GM19193 (cell line): ENCODE results near the gene PTPN3.

Experiments
- POLR2A ChIP-seq: IDR thresholded peaks from 4 replicates; pipeline ENCODE4 v1.6.1; 2011; ENCODE audit not compliant: insufficient read depth, insufficient read length; ENCODE audit errors: extremely low read depth

The PTPN3 gene

GRCh38 chr9:109426626-109427402 is 71.3 kb downstream of the PTPN3 start:
- TF ChIP-seq POLR2A, result no peak

- TF ChIP-seq POLR2A, result no peak
Measured at GRCh38 chr9:109424618-109425017, 73.5 kb downstream of the PTPN3 start.

DNA sequence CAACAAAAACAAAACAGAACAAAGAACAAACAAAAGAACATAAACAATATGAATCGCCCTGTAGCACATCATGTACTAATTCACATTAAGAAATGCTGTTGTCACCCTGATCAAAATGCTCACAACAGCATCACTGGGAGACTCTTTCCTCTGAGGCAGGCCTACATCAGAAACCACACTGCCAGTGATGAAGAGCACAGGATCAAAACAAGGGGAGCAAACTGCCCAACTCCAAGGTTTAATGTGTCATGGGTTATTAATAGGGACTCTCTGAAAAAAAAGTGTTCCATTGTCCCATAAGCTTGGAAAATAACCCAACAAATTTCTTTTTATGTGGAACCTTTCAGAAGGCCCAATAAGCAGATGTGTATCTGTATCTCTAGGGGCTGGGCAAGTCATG is 74.2 kb downstream of the PTPN3 start:
- no peak for TF ChIP-seq POLR2A

GRCh38 chr9:109422641-109423040 is 75.5 kb downstream of the PTPN3 start:
- TF ChIP-seq POLR2A, result no peak

DNA sequence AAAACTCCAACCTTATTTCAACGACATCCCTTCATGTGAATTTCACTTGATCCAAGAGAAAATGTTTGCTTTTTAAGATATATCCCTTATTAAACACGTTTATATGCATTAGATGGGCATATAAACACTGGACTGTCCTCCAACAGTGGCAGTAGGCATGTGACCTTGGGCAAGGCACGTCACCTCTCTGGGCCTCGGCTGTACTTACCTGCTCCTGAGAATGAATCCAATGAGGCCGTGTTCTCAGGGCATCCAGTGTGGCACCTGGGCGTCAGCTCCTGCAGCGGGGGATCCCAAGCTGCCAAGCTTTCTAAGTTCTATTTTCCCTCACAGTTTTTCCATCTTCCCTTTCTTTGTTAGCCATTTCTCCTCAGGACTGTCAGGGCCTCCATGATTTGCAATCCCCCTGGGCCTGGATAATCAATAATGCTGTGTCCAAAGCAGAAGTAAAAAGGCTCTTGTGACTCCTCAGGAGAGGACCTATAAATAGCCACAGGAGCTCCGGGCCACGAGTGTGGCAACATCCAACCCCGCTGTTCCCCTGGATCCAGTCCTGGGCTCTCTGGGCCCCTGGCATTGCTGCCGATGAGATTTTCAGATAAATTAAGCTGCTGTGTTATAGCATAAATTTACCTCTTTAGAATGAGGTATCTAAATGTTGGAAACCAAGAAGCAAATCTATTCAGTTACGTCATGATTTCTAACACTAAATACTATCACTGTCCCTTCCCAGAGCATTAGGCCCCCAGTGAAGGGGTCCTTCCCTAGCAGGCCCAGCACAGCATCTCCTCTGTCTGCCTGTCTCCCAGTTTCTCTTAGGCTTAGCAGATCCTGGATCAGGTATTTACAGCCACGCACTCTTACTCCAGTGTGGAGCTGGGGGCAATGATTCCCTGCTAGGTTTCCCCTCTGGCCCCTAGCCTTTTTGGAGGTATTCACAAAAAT is 76.8 kb downstream of the PTPN3 start:
- TF ChIP-seq POLR2A, result no peak

DNA sequence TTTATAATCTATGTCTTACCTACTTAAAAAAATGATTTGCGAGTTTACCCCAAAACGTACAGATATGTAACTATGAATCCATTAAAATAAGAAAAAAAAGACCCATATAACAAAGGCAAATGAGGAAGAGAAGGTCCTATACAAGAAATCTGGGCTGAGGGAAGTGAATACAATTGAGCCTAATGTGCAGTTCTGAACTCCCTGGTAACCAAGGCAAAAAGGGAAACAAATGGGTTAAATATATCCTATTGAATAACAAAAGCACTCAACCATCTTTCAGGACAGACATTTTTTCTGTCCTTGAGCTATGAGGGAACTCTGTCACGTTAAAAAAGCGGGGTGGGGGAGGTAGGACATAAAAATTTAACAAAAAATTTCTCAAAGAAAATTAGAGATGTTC is 78.6 kb downstream of the PTPN3 start:
- no peak for TF ChIP-seq POLR2A

DNA sequence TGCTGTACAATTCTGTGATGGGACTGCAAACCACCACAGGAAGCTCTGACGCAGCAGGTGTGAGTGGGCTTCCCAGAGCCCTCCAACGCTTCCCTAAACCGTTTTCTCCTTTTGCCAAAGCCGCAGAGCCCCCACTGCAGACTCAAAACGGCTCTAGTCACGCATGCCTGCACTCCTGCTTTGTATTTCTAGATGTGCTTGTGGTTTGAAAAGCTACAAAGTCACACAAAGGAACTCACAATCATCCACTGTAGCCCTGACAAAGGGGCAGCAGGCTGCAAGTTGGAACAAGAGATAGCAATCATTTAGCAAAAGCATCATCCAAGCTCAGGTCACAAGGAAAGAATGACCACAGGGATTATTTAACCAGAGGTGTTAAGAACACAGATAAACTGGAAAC is 79.3 kb downstream of the PTPN3 start:
- no peak for TF ChIP-seq POLR2A

- TF ChIP-seq POLR2A, result no peak
Measured at GRCh38 chr9:109417585-109418544, 80.2 kb downstream of the PTPN3 start.

- TF ChIP-seq POLR2A, result no peak
Measured at GRCh38 chr9:109417054-109417453, 81.1 kb downstream of the PTPN3 start.

- peak; percentile 20 for TF ChIP-seq POLR2A
Measured at GRCh38 chr9:109416135-109416706, 81.9 kb downstream of the PTPN3 start.

DNA sequence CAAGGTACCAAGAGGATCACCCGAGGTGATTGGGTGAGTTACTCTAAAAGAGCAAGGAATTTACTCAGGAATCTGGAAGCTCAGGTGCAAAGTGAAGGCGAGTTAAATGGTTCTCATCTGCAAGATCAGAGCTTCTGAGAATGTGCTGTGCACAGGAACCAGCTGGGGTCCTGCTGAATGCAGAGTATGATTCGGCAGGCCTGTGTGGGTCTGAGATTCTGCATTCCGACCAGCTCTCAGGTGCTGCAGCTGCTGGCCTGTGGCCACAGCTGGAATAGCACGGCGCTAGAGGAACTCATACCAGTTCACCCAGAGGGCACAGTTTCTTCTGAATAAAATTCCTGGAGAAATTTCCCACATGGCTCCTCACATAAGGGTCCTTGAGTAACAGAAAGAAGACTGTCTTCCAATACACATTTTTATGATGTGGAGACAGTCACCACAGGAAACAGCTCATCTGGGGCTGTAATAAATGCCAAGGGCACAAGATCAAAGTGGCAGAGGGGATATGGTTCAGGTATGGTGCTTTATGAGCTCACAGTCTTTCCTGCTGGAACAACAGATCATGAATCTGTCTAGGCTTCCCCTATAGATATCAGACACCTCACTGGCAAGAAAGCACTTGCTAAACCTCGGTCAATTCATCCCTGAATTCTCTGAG is 83.9 kb downstream of the PTPN3 start:
- no peak for TF ChIP-seq POLR2A

DNA sequence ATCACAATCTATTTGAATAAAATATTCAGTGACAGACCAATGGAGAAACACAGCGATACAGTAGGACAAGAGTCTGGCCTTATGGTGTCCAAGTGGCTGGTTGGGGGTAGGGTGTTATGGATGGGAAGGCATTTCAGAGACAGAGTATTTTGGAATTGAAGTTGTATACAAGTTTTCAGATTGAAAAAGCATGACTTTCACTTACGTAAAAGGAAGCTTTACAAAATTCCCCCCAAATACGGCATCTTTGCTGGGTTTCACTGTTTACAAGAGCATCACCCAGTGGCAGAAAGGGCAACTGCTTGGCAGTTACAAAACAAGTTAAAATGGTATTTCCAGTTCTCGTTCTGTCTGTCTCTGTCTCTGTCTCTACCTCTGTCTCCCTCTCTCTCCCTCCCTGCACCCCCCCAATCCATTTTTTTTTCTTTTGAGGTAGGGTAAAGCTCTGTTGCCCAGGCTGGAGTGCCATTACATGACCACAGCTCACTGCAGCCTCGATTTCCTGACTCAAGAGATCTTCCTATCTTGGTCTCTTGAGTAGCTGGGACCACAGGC is 86.2 kb downstream of the PTPN3 start:
- TF ChIP-seq POLR2A, result no peak

DNA sequence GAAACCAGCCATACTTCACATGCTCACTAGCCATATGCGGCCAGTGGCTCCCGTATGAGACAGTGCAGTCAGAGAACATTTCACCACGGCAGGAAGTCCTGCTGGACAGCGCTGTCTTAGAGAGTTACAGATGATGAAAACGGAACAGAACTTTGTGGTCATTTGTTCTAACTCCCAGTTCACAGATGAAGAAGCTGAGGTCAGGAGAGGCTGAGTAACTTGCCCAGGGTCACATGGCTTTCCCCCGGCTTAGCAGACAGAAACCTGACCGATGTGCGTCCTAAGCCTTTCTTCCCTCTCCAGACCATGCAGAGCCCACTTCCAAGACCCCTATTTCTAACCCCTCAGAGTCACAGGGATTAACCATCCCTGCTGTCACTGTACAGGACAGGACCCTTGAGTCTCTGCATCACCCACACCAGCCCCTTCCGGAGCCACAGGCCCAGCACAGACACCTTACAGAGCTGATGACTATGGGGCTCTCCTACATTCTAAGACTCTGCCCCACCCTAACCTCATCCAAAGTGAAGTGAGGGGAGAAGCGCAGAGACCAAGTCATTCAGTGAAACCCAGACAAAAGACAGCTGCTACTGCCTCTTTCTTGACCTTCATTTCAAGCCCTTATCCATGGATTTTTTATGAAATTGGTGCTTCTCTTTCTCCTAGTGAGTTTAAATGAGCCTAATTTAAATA is 86.9 kb downstream of the PTPN3 start:
- TF ChIP-seq POLR2A, result no peak
